ENCODE measurements around the gene THOC1. TPM values are rescaled to one million over a fixed set of nuclear protein-coding genes. Genes with fewer than 3 reads are reported as not detected.

THOC1 gene, protein sequence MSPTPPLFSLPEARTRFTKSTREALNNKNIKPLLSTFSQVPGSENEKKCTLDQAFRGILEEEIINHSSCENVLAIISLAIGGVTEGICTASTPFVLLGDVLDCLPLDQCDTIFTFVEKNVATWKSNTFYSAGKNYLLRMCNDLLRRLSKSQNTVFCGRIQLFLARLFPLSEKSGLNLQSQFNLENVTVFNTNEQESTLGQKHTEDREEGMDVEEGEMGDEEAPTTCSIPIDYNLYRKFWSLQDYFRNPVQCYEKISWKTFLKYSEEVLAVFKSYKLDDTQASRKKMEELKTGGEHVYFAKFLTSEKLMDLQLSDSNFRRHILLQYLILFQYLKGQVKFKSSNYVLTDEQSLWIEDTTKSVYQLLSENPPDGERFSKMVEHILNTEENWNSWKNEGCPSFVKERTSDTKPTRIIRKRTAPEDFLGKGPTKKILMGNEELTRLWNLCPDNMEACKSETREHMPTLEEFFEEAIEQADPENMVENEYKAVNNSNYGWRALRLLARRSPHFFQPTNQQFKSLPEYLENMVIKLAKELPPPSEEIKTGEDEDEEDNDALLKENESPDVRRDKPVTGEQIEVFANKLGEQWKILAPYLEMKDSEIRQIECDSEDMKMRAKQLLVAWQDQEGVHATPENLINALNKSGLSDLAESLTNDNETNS
- 16.9 to 22.4 TPM (median 20.0 TPM) in 5 replicates for total RNA-seq (2022; extraction: Qiagen RNA extraction; ENCODE audit: low read depth)

DNA sequence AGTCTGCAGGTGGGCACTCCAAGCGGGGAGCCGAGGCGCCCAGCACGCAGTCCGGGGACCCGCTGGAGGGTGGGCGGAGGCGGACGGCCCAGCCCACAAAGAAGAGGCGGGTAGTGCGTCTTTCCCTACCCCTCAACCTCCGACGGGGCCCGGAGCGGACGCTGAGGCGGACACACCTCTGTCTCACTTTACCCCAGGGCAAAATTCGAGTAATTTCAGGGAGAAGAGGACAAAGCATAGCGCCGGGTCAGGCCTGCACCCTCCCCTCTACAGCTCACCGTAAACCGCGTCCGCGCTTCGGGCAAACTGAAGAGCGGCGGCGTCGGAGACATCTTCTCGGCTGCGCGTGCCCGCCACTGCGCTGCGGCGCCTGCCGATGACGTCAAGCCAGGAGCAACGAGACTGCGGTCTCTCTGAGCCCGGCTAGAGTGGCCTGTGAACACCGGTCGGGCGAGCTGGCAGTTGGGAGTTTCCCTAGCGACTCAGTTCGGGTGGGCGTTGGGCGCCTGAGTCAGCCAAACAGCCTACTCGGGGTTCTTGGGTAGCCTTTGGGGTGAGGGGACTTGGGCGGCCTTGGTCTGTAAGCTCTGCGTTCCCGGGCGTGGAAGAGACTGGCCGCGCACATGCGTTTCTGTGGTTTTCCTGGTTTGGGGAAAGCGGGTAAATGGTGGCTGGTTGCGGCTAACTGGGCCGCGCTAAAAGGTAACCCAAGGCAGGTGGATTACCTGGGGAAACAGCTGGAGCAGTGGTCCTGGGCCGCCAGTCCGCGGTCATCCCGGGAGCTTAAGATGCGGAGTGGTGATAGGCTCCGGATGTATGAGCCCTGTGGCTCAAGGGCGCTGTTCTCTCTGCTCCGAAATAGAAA, at the start of gene THOC1:
Gene THOC1 (minus strand): TSS at position 360 of the 865 bp plus-strand sequence. CDS start 28 bp downstream, at position 332.

Other genes starting within 250 kb of the THOC1 start
- gene TUBB8B, start 218.4 kb downstream of the THOC1 start, total RNA-seq (2022; extraction: Qiagen RNA extraction; ENCODE audit: low read depth), result 0.32 TPM in 1 of 5 replicates, not detected in the others
- gene USP14, start 109.5 kb downstream of the THOC1 start, total RNA-seq (2022; extraction: Qiagen RNA extraction; ENCODE audit: low read depth), result 41.2 to 71.0 TPM (median 67.0 TPM) in 5 replicates
- 0.02 to 0.05 TPM (median 0.05 TPM) in 3 of 5 replicates, not detected in the others for gene COLEC12, start 232.7 kb upstream of the THOC1 start, total RNA-seq (2022; extraction: Qiagen RNA extraction; ENCODE audit: low read depth)